OCI-LY1 (cell line): ENCODE results near the gene SIRT6.
"Not testable (repeated sequence)": the region's sequence is repeated elsewhere in the genome, so short reads cannot be mapped to it uniquely, and the experiment has no call there.

ENCODE experiments used
- CTCF ChIP-seq: fragments of 200-600 bp; sonication (generic), shearing (Covaris generic); IDR thresholded peaks from 2 replicates; pipeline ENCODE4 v1.5.1; 2017; ENCODE audit warnings: mild to moderate bottlenecking, antibody characterized with exemption, low read length, moderate library complexity, mixed read lengths
- EZH2 ChIP-seq: fragments of 200-600 bp; sonication (generic), shearing (Covaris generic); IDR thresholded peaks from 2 replicates; pipeline ENCODE4 v1.8.0; 2017; ENCODE audit warnings: borderline replicate concordance, mixed run types, mild to moderate bottlenecking, antibody characterized with exemption, low read length, moderate library complexity, mixed read lengths

DNA sequence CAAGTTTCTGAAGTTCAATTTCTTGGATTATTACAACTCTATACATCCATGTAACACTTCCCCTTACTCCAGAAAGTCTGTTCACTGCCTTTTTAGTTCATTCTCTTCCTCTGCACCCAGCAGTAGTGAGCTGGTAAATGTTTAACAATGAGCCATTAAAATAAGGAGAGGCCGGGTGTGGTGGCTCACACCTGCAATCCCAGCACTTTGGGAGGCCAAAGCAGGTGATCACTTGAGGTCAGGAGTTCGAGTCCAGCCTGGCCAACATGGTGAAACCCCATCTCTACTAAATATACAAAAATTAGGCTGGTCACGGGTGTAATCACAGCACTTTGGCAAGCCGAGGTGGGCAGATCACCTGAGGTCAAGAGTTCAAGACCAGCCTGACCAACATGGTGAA, 55.0 kb downstream of the SIRT6 start:
- TF ChIP-seq EZH2, CTCF: not testable (repeated sequence)
